ENCODE data around the gene SUPT3H.
A peak's percentile ranks its signal among the peaks of the same experiment; 100 is the strongest.

SUPT3H gene

GRCh38 chr6:45387236-45387635 lies 9.5 kb upstream of the SUPT3H start:
- no peak for DNase-seq

DNA sequence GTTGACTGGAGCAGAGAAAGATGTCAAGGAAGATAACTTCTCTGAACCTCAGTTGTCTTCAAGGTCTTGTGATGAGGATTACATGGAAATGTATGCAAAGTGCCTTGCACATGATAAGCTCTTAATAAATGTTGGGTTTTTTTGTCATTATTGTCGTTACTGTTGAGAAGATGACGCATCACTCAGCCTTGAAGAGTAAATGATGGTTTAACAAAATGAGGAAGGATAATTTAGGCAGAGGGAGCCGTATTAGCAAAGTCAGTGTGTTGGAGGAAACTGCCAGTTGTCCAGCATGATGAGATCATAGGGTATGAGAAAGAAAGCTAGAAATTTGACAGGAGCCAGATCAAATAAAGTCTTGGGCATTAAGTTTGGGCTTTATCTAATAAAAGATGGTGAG lies 8.8 kb upstream of the SUPT3H start:
- no peak for DNase-seq

- DNase-seq, result no peak
These were observed 4.7 kb upstream of the SUPT3H start for GRCh38 chr6:45382391-45382790.

- peak; percentile 38 for DNase-seq
These were observed 696 bp upstream of the SUPT3H start for GRCh38 chr6:45378334-45378926.

- DNase-seq, result peak; percentile 5
These were observed 636 bp downstream of the SUPT3H start for GRCh38 chr6:45377043-45377553.

- no peak for DNase-seq
These were observed 1.3 kb downstream of the SUPT3H start for GRCh38 chr6:45376310-45377042.

DNA sequence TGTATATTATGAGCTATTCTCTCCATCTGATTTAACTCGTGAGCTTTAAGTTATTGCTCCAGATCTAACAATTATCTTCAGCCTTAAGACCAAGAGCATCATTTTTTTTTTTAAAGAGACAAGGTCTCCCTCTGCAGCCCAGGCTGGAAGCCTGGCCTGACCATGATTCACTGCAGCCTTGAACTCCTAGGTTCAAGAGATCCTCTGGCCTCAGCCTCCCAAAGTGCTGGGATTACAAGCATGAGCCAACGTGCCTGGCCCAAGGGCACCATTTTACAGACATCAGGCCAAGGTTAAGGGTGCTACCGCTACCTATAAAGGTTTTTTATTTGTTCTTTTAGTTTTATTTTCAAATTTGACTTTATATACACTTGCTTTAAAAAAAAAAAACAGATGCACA lies 2.3 kb downstream of the SUPT3H start:
- no peak for DNase-seq

- no peak for DNase-seq
These were observed 5.7 kb downstream of the SUPT3H start for GRCh38 chr6:45371924-45372573.

GRCh38 chr6:45369870-45370269 lies 7.9 kb downstream of the SUPT3H start:
- DNase-seq, result no peak

- no peak for DNase-seq
These were observed 9.7 kb downstream of the SUPT3H start for GRCh38 chr6:45367999-45368398.

- no peak for DNase-seq
These were observed 11.2 kb downstream of the SUPT3H start for GRCh38 chr6:45366534-45366933.

- DNase-seq, result no peak
These were observed 12.7 kb downstream of the SUPT3H start for GRCh38 chr6:45365036-45365435.

DNA sequence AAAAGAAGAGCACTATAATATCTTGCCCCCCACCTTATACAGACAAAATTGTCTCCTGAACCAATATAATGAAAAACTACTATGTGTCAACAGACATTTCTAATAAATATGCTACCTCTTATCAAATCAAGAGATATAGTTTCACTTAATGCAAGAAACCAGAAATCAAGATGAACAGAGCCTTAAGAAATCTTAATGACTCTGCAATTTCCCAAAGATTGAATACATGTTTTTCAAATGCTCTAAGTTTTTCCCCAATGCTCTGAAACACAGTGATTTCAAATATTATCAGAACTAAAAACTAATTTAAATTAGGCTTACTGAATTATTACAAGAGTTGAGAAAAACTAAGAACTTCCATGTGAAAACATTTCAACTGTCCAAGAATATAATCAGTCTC lies 13.3 kb downstream of the SUPT3H start:
- no peak for DNase-seq

DNA sequence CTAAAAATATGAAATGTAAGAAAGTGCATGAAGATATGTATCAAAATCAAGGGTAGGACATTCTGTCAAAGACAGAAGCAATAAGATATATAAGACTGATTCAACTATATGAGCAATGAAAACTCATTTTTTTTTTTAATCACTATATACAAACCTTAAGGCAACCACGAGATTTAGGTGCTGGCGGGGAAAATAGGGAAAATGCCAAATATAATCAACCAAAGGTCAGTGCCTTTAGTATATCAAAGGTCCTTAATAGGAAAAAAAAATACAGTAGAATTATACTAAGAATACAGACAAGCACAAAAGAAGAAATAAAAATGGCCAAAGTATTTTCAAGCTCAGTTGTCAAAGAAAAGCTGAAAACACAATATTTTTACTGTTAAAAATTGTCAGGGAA lies 24.1 kb downstream of the SUPT3H start:
- DNase-seq, result no peak

GRCh38 chr6:45351667-45352066 lies 26.1 kb downstream of the SUPT3H start:
- DNase-seq, result no peak

DNA sequence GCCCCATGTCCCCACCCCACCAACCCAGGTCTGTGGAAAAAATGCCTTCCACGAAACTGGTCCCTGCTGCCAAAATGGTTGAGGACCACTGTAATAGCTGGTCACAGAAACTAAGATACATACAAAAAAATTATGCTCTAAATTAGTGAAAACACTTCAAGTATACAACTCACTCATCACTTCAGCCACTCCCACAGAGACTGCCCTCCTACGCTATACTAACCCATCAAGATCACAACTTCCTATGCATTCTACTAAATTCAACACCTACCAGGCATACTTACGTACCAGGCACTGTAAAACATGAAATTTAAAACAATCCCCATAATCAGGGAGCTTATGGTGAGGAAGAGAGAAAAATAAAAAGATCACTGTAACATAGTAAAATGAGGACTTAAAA lies 26.7 kb downstream of the SUPT3H start:
- no peak for DNase-seq

DNA sequence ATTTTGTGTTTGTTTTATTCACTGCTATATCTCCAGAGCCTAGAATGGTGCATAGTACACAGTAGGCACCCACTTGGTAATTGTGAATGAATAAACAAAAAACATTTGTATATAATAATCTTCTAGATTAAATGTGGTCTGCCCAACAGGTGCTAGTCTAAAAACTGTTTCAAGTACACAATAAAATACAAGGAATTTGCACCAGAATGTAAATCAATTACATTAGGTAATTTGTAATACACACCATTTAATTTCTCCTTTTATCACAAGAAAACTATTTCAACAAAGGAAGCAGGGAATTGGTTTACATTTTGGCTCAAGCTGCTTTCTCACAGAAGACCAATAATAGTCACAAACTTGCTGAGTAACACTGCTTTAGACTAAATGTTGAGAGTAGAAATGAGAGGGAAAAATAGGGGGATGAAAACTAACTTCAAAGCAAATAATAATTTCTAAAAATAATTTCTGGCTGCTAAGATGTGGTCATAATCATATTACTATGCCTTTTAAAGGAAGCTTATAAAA lies 27.5 kb downstream of the SUPT3H start:
- DNase-seq, result no peak

DNA sequence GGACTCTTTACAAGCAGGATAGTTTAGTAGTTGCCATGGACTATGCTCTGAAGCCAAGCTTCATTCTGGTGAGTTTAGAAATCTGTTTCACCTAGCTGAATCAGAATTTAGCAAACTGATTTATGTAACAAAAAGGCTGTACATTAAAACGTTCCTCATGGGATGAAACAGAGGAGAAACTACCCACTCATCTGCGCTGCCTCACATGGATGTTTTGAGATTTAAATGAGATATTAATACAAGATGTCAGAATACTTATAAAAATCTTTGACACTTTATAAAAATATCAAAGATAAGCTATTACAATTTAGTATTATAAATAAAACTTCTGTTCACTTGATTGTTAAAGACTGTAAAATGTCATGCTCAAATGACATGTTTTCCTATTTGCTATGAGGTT lies 32.8 kb downstream of the SUPT3H start:
- no peak for DNase-seq

GRCh38 chr6:45328523-45328922 lies 49.2 kb downstream of the SUPT3H start:
- no peak for DNase-seq

GRCh38 chr6:45327956-45328522 lies 49.7 kb downstream of the SUPT3H start, which contains the start of gene RUNX2:
Gene RUNX2, plus strand, starts transcription at chr6:45328330. Its CDS starts 397 bp downstream, at chr6:45328727.
- DNase-seq, result peak; percentile 34

DNA sequence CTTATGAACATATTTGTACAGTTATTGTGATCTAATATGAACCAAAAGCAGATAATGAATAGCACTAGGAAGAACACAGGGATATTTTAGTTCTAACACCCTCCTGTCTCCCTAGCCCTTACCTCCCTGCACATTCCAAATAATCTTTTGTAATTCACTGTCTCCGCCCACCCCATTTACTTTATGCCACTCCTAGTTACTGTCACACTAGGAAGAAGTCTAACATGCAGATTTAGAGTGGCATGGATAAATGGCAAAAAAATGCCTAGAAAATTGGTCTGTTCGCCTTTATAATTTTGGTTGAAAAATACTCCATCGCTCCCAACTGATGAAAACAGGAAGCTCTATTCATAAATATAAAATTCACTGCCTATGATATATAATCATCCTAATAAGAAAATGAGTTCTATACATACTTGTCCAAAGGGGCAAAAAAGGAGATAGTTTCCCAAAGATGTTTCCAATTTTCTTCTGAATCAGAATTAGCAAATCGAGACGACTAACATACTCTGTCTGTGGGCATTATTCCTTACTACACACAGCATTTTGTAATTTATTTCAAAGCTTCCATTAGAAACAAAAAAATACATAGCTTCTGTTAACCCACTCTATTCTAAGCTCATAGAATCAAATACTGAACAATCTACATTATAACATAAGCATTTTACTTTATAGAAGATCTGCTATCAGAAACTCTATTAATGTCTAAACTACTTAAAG lies 50.9 kb downstream of the SUPT3H start:
- no peak for DNase-seq

DNA sequence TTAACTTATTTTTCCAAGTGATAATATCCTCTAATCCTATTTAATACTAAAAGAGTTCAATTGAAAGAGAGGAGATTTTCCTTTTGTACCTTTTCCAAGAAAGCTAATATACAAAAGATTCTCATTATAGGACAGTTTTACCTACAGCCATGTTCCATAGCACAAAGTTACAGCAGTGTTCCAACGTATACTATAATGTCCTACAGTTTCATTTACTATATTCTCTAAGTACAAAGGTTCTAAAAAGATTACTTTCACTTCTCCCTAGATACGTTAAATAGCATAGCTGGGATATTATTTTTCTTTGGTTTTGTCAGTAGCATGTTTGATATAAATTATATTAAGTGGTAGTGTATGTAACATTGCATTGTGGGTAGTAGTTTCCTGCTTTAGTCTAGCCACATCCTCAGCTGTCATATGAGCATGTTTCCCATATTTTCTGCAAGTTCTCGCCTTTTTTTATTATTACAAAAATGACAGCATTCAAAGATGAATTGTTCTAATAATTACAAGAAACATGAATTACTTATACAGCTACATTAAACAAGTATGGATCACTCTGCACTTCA lies 54.0 kb downstream of the SUPT3H start:
- DNase-seq, result no peak
